22Rv1 (cell line): Measurements from ENCODE around the gene HS6ST3.

Experiments used
- H3K27ac ChIP-seq: fragments of 450-650 bp; 2 replicates; pipeline ENCODE4 v1.5.1; 2017
- ZFX ChIP-seq: fragments of 450-650 bp; IDR thresholded peaks from 2 replicates; pipeline ENCODE4 v1.6.1; 2017; ENCODE audit warnings: antibody characterized with exemption, borderline replicate concordance
- TF ChIP-seq, protein P1 (sequence below): fragments of 450-650 bp; IDR thresholded peaks from 2 replicates; pipeline ENCODE4 v1.5.1; 2017; ENCODE audit warnings: mild to moderate bottlenecking

The HS6ST3 gene

DNA sequence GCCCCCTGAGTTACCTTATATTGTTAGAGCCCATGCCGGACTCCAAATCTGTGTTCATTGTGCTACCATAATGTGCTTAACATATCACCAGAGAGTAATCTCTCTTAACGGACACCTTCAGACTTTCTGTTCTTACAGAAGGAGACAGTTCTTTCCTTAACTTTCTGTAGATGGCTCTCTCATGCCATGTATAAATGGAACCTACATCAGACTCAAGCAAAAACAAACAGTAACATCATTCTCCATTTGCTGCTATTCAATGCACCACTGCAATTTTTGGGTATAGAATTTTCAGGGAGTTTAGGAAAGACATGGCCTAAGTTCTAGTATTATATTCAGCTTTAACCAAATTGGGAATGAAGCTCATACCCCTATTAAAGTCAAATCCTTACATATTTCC, 24.1 kb upstream of the HS6ST3 start:
- H3K27ac ChIP-seq = no peak overlapping the region
- TF ChIP-seq ZFX = no peak
- TF ChIP-seq, protein P1, sequence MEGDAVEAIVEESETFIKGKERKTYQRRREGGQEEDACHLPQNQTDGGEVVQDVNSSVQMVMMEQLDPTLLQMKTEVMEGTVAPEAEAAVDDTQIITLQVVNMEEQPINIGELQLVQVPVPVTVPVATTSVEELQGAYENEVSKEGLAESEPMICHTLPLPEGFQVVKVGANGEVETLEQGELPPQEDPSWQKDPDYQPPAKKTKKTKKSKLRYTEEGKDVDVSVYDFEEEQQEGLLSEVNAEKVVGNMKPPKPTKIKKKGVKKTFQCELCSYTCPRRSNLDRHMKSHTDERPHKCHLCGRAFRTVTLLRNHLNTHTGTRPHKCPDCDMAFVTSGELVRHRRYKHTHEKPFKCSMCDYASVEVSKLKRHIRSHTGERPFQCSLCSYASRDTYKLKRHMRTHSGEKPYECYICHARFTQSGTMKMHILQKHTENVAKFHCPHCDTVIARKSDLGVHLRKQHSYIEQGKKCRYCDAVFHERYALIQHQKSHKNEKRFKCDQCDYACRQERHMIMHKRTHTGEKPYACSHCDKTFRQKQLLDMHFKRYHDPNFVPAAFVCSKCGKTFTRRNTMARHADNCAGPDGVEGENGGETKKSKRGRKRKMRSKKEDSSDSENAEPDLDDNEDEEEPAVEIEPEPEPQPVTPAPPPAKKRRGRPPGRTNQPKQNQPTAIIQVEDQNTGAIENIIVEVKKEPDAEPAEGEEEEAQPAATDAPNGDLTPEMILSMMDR = no peak

DNA sequence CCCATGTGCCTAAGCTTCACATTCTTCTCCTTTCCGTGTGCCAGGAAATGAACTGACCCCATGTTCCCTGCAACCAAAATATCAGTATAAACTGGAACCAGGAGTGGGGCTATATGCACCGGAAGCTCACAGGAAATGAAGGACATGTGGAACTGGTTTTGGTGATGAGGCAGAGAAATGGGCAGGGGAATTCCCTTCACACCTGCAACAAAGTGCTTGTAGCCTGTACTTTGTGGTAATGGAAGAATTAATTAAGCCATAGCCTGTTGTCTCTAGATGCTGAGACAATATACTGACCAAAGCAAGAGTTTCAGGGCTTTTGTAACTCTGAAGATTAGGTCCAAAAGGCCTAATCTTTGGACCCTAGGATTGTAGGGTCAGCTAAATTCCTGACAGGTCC, 21.2 kb upstream of the HS6ST3 start:
- H3K27ac ChIP-seq = no peak overlapping the region
- TF ChIP-seq, protein P1 = no peak
- no peak for TF ChIP-seq ZFX

DNA sequence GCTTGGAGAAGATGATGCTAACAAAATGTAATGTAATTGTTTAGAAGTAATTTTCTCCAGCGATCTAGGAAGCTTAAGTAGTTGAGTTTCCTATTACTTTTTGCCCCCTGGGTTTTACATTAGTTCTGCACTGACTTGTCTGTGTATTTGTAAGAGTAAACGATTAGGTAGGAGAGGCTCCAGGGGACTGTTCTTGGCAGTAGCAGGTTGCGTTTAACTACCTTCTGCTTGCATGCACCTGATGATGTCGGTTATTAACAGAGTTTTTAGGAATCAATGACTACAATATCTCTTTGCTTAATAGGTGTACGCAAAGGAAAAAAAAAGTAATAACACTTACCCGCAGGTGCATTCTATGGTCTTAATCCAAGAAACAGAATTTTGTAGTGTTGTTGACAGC, 18.4 kb upstream of the HS6ST3 start:
- TF ChIP-seq, protein P1 = no peak
- TF ChIP-seq ZFX = no peak
- no peak overlapping the region for H3K27ac ChIP-seq

DNA sequence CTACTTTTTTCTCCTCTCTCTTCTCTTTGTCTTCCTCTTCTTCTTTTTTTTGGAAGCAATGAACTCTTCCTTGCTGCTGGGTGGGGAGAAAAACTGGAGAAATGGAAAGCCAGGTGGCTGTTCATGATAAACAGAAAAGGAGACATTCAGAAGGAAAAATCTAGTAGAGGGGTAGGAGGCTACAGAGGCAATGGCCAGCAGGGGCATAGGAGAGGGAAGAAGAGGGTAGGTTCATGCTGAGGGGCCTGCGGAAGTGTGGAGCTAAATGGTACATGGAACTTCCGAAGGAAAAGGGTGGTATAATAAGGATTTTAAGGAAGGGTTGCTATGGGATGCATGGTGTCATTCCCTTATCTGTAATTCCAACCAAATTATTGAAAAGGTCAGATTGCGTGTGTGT, 17.5 kb upstream of the HS6ST3 start:
- TF ChIP-seq, protein P1 = no peak
- no peak for TF ChIP-seq ZFX
- H3K27ac ChIP-seq = no peak overlapping the region

DNA sequence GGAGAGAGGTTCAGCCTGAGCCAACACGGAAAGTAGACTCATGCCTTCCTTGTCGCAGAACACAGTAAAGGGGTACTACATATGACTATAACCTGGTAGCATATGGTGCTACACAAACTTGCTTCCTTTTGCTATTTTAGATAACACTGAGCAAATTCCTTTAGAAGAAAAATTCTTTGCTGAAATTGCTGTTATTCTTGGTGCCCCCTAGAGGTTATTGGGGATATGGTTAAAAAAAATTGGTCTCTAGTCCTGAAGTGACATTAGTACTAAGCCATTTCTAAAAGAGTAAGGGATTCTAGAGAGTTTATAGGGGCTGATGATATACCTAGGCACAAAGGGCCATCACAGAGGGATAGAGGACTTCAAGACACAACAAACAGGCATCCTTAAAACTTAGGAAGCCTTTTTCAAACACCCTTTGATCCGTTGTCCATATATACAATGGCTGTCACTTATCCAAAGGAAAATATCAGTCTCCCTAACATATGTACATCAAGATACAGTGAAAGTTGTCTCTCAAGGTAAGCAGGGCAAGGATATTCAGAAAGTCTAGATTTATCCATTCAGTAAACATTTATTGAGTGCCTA, 13.9 kb upstream of the HS6ST3 start:
- no peak overlapping the region for H3K27ac ChIP-seq
- TF ChIP-seq ZFX = no peak
- TF ChIP-seq, protein P1 = peak; percentile 74

DNA sequence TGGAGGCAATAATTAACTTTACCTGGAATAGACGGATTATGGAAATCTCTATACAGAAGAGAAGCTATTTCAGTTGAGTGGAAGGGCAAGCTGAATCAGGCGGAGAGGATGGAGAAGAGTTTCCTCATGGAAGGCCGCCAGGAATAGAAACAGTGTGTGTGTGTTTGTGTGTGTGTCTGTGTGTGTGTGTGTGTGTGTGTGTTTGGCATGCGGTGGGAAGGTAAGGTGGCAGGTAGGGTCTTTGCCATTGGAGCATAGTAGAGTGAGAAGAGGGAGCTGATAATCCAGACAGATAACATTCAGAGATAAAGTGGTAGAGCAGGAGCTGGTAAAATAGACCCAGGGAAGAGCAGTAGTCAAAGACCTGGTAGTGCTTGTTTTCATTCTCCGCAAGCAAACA, 9.2 kb upstream of the HS6ST3 start:
- no peak overlapping the region for H3K27ac ChIP-seq
- no peak for TF ChIP-seq ZFX
- TF ChIP-seq, protein P1 = no peak

DNA sequence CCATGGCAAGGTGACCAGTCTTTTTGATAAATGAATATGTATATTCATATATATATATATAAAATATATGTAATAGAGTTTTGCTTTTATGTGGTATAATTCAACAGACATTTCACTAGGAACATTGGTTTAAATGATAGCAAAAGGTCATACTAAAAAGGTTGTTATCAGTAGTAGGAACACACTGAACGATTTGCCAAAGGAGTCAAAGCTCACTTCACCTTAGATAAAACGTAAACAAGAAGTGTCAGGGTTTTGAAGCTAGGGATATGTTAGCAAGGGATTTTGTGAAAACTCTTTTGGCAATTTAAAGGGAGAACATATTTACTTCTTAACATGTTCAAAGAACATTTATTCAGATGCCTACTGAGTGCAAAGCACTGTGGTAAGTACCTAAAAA, 8.0 kb upstream of the HS6ST3 start:
- no peak for TF ChIP-seq ZFX
- TF ChIP-seq, protein P1 = no peak
- no peak overlapping the region for H3K27ac ChIP-seq
